Prostate gland (tissue), 2 donors: ENCODE data around the gene KRT7. TPM values are rescaled to one million over a fixed set of nuclear protein-coding genes. Genes with fewer than 3 reads are reported as not detected.

ENCODE experiments used
- DNase-seq: peaks from one replicate; pipeline ENCODE4 v3.0.0-alpha.2; 2019; ENCODE audit warnings: low spot score
- H3K27ac ChIP-seq, 2 donors: fragments of 200-600 bp; sonication (generic); 2 replicates each; pipeline ENCODE4 v1.5.1; 2017 to 2019
- H3K27me3 ChIP-seq: fragments of 200-600 bp; sonication (generic); replicated peaks from 2 replicates; pipeline ENCODE4 v1.5.1; 2019; ENCODE audit not compliant: insufficient read depth
- H3K36me3 ChIP-seq, 2 donors: fragments of 200-600 bp; sonication (generic); 1 replicate in 1 of 2; 2 replicates in 1 of 2; pipeline versions ENCODE4 v1.5.1 to v1.8.1; 2017 to 2019
- H3K4me1 ChIP-seq: fragments of 200-600 bp; sonication (generic); replicated peaks from 2 replicates; pipeline ENCODE4 v1.5.1; 2019
- H3K4me3 ChIP-seq, 2 donors: fragments of 200-600 bp; sonication (generic); 2 replicates each; pipeline ENCODE4 v1.5.1; 2017 to 2019
- H3K9me3 ChIP-seq: fragments of 200-600 bp; sonication (generic); 2 replicates; pipeline ENCODE4 v1.5.1; 2017
- CTCF ChIP-seq, 4 experiments: fragments of 200-600 bp in 2 of 4; fragments of 450-650 bp in 2 of 4; sonication (generic) in 2 of 4; IDR thresholded peaks; 1 replicate in 3 of 4; 2 replicates in 1 of 4; pipeline ENCODE4 v1.5.1; 2016 to 2019; ENCODE audit warnings: antibody characterized with exemption in 4 of 4, mild to moderate bottlenecking in 2 of 4, moderate library complexity in 2 of 4
- POLR2A ChIP-seq: fragments of 450-650 bp; IDR thresholded peaks from one replicate; pipeline ENCODE4 v1.6.1; 2016; ENCODE audit warnings: antibody characterized with exemption, mild to moderate bottlenecking
- POLR2AphosphoS5 ChIP-seq: sonication (generic); formaldehyde crosslinking; IDR thresholded peaks from one replicate; pipeline ENCODE4 v1.6.1; 2017; ENCODE audit warnings: antibody characterized with exemption
- WGBS: methylation state at CpG from one replicate; pipeline ENCODE4 v1.1.5; 2018; 5-methylcytosine and 5-hydroxymethylcytosine counted together
- intact Hi-C: fragments of 100-400 bp; cut with DNase I; formaldehyde crosslinking; loops from one replicate; pipeline ENCODE4 v1.14.2; 2022
- total RNA-seq, 2 donors: library from RNA; depleted of rRNA; stranded (reverse); fragments of >200 nt; gene quantifications; one replicate each; pipeline ENCODE4 v1.1.0, GENCODE V29; 2016

KRT7 gene
- total RNA-seq, 2 donors from 2014 or later = 53.1 to 151 TPM

GRCh38 chr12:52204095-52204930 lies 28.7 kb upstream of the KRT7 start:
- H3K4me3 ChIP-seq = no peak overlapping the region
- H3K36me3 ChIP-seq = no peaks in the 10 kb centered on the region
- intact Hi-C loops = no loop called here
- TF ChIP-seq POLR2AphosphoS5 (no peak), POLR2A (no peak), CTCF (IDR thresholded peaks at IDR 0.05) (no peak)
- H3K4me1 ChIP-seq = no peaks in the 10 kb centered on the region
- no peaks in the 10 kb centered on the region for H3K27me3 ChIP-seq
- no peak overlapping the region for H3K27ac ChIP-seq
- H3K9me3 ChIP-seq = no peaks in the 10 kb centered on the region
- no peak for DNase-seq
- 86% methylated on average over 18 of the region's 18 CpGs for WGBS

DNA sequence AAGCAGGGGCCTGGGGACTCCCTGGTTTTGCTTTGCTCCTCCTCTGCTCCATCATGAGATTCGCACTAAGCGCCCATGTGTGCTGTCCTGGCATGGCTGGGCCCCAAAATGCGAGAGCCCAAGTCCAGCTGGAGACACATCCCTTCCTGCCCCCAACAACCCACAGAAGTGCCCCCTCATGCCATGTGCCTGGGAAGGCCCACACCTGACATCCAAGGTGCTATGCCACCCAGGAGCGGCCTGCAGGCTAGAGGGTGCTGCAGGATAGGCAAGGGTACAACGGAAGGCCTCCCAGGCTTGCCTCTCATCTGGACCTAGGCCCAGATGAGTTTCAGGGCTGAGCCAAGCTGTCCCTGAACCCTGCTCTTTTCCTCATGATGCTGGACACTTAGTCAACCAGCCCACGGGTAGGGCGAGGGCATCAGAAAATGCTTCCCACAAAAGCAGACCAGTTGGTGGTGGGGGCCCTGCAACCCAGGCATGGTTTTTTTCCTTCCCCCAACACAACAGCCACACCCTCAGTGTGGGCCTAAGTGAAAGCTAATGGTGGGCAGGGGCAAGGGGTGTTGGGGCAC lies 28.0 kb upstream of the KRT7 start:
- WGBS = 88% methylated on average over 7 of the region's 7 CpGs
- intact Hi-C loops = no loop called here
- DNase-seq = no peak
- Histone ChIP-seq H3K4me3 (no peak overlapping the region), H3K4me1 (no peaks in the 10 kb centered on the region), H3K36me3 (no peaks in the 10 kb centered on the region), H3K27ac (no peak overlapping the region), H3K27me3 (no peaks in the 10 kb centered on the region), H3K9me3 (no peaks in the 10 kb centered on the region)
- TF ChIP-seq CTCF (IDR thresholded peaks at IDR 0.05) (no peak), POLR2AphosphoS5 (no peak), POLR2A (no peak)

DNA sequence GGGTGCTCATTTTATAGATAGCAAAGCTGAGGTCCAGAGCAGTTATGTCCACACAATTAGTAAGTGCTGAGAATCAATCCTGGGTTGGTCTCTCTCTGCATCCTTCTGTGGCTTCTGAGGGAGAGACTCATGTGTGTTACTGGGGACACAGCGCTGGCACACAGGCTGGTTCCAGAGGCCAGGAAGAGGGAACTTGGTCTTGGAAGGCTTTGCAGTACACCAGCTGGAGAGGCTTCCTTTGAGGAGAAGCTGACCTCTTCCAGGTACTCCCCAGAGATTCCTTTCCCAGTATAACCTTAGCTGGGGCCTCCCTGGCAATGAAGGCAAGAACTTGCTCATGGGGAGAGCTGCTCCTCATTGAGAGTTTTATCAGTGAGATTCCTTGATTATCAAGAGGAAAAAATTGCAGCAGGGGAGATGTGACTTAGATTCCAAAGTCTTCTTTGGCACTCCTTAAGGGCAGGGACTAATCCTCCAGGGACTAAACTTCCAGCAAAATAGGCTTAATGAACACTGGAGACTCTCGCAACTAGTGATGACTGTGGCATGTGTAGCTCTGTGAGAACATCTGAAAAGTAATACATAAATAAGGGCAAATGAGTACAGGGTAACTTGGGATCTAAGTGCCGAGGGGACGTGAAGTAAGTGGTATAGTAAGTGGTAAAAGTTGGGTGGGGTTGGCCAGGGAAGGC lies 27.3 kb upstream of the KRT7 start:
- TF ChIP-seq CTCF (IDR thresholded peaks at IDR 0.05) (no peak), POLR2AphosphoS5 (no peak), POLR2A (no peak)
- Histone ChIP-seq H3K9me3 (no peaks in the 10 kb centered on the region), H3K27me3 (no peaks in the 10 kb centered on the region), H3K36me3 (no peaks in the 10 kb centered on the region), H3K27ac (no peak overlapping the region), H3K4me1 (no peaks in the 10 kb centered on the region), H3K4me3 (no peak overlapping the region)
- intact Hi-C loops = no loop called here
- WGBS = 90% methylated on average over 4 of the region's 4 CpGs
- DNase-seq = no peak

DNA sequence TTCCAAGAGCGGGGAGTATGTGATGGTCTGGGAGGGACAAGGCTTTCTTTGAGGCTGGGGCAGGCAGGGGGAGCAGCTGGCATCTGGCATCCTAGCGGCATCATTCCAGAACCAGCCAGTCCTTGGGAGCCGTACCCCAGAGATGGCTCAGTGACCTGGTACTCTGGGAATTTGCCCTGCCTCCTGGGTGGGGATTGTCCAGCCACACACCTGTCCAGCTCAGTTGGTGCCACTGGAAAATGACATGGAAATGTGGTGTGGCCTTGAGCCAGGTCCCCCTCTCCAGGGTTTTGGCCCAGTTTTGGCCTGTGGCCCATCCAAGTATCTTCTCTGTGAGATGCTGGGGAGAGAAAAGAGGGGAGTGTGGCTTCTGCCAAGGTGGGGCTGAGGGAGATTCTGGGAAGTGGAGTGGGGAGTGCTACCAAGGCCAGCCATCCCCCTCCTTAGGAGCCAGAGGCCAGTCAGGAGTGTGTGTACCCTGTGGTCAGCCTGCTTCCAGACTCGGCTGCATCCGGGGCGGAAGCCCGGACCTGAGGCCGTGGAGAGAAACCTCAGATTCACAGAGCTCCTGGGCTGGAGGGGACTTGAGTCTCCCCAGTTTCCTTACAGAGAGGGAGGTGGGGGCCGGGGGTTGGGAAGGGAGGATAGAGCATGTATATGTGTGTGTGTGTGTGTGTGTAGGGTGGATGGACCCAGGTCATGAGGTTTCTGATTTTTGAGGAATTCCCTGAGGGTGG lies 26.6 kb upstream of the KRT7 start:
- DNase-seq = no peak
- Histone ChIP-seq H3K27me3 (no peaks in the 10 kb centered on the region), H3K27ac (no peak overlapping the region), H3K36me3 (no peaks in the 10 kb centered on the region), H3K9me3 (no peaks in the 10 kb centered on the region), H3K4me1 (no peaks in the 10 kb centered on the region), H3K4me3 (no peak overlapping the region)
- WGBS = 95% methylated on average over 9 of the region's 9 CpGs
- TF ChIP-seq POLR2AphosphoS5 (no peak), CTCF (IDR thresholded peaks at IDR 0.05) (no peak), POLR2A (no peak)
- intact Hi-C loops = no loop called here
